WERI-Rb-1 (cell line): ENCODE measurements around the gene GATAD2B.

Source experiments
- DNase-seq: peaks from one replicate; pipeline ENCODE4 v3.0.0-alpha.2; 2020
- H3K27ac ChIP-seq: fragments of 250-450 bp; sonication (Bioruptor Pico); 2 replicates; pipeline ENCODE4 v1.5.1; 2020; ENCODE audit warnings: mild to moderate bottlenecking, moderate library complexity
- H3K27me3 ChIP-seq: fragments of 250-450 bp; sonication (Bioruptor Pico); 2 replicates; pipeline ENCODE4 v1.5.1; 2021; ENCODE audit warnings: mild to moderate bottlenecking, low read depth, moderate library complexity; ENCODE audit not compliant: insufficient read depth, severe bottlenecking
- H3K36me3 ChIP-seq: fragments of 250-450 bp; sonication (Bioruptor Pico); 2 replicates; pipeline ENCODE4 v1.5.1; 2020; ENCODE audit warnings: mild to moderate bottlenecking, moderate library complexity
- H3K4me3 ChIP-seq: 2 replicates; pipeline ENCODE4 v1.5.1; 2011; ENCODE audit warnings: low read depth, mild to moderate bottlenecking, control low read depth, low read length
- H3K9me3 ChIP-seq: fragments of 250-450 bp; sonication (Bioruptor Pico); 2 replicates; pipeline ENCODE4 v1.5.1; 2021; ENCODE audit warnings: mild to moderate bottlenecking, moderate library complexity; ENCODE audit not compliant: severe bottlenecking
- CTCF ChIP-seq: IDR thresholded peaks from 2 replicates; pipeline ENCODE4 v1.5.1; 2011; ENCODE audit warnings: low read depth, mild to moderate bottlenecking, control low read depth, inconsistent platforms, low read length

Gene GATAD2B

GRCh38 chr1:153804112-153804511, 118.7 kb downstream of the GATAD2B start:
- peaks cover 48% of the 10 kb centered on the region for H3K36me3 ChIP-seq
- TF ChIP-seq CTCF, result no peak
- no peak overlapping the region for H3K4me3 ChIP-seq
- no peak overlapping the region for H3K27ac ChIP-seq
- H3K9me3 ChIP-seq, result no peaks in the 10 kb centered on the region
- DNase-seq, result no peak
- H3K27me3 ChIP-seq, result no peaks in the 10 kb centered on the region

DNA sequence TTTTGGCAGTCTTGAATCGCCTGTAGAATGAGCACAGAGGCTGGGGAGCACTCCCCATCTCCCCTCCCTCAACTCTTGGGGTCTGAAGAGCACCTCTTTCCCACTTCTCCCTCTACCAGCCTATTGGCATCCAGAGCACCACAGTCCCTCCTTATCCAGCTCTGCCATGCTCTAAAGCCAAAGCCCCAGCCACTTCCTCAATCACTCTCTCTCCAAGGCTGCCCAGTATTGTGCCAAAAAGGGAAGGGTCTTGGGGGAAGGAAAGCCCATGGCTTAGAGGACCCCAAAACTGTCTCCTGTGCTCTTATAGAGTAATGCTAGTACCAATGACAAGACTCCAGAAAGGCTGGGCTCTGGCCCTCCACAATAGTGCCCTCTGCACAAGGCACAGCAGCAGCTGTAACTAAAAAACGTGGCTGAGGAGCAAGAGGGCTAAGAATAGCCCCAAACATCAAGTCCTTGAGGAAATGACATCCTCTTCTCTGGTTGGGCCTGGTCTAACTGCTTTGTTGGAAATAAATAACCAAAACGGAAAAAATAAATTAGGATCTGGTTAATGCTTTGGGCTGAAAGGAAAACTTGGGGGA, 119.2 kb downstream of the GATAD2B start:
- peaks cover 44% of the 10 kb centered on the region for H3K36me3 ChIP-seq
- no peak for TF ChIP-seq CTCF
- H3K27me3 ChIP-seq, result no peaks in the 10 kb centered on the region
- no peaks in the 10 kb centered on the region for H3K9me3 ChIP-seq
- H3K4me3 ChIP-seq, result no peak overlapping the region
- DNase-seq, result no peak
- no peak overlapping the region for H3K27ac ChIP-seq

DNA sequence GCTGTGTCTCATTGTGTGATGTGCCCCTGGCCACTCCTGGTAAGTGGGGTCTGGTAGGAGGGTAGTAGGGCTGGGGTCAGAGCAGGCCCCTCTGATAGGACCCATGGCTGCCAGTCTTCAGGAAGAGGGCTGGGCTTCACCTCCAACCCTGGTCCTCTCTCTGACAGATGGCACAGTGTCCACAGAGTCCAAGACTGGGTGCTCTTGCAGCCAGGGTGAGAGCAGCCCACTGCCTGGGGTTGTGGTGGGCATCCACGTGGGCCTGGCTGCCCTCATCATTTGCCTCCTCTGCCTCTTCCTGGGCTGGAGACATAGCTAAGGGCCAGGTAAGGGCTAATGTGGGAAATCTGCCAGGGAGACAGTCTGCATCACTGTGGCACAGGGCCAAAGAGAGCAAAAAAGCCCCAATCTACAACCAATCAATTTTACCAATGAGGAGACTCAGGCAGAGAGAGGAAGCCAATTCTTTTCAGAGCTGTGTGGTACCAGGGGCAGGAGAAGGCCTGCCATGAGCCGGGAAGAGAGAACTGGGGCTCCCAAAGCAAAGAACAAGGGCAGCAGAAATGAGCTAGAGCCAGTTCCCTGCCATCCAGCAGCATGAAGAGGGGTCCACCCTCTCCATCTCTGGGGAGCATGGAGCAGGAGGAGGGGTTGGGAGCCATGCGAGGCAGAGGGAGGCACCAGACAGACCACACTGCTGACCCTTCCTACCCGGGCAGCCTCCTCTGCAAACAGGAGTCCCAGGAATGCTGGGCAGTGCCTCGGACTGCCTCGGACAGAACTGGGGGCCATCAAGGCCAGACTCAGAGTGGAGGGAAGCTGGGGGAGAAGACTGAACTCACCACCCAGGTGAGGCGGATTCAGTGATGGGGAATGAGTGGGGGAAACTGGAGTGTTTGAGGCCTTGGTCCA, 120.7 kb downstream of the GATAD2B start:
- no peak overlapping the region for H3K27ac ChIP-seq
- H3K9me3 ChIP-seq, result no peaks in the 10 kb centered on the region
- H3K4me3 ChIP-seq, result no peak overlapping the region
- H3K27me3 ChIP-seq, result no peaks in the 10 kb centered on the region
- no peak for DNase-seq
- no peak for TF ChIP-seq CTCF
- peaks cover 29% of the 10 kb centered on the region for H3K36me3 ChIP-seq

DNA sequence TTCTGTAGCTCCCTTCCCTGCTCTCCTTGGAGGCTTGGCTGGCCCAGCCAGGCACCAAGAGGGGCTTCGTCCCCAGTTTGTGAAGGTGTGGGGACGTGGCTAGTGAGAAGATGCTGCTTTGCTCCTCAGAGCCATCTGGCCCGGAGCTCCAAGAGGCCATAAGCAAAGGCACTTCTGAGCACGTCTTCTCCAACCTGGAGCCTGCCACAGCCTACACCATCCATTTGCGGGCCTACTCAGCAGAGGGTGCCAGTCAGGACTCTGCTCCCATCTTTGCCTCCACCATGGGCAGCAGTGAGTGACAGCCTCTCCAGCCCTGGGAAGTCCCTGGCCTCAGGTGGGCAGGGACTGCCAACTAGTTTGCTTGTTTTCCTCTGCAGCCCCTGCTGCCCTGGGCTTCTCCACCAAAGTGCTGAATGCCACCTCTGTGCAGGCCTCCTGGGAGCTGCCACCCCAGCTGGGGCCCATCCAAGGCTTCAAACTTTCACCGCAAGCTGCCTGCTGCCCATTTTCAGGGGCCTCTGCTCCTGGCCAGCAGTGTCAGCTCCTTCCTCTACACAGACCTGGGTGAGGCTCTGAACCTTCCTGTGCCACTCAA, 121.6 kb downstream of the GATAD2B start:
- Histone ChIP-seq H3K36me3 (peaks cover 24% of the 10 kb centered on the region), H3K9me3 (no peaks in the 10 kb centered on the region), H3K4me3 (no peak overlapping the region), H3K27me3 (no peaks in the 10 kb centered on the region), H3K27ac (no peak overlapping the region)
- no peak for DNase-seq
- TF ChIP-seq CTCF, result no peak

DNA sequence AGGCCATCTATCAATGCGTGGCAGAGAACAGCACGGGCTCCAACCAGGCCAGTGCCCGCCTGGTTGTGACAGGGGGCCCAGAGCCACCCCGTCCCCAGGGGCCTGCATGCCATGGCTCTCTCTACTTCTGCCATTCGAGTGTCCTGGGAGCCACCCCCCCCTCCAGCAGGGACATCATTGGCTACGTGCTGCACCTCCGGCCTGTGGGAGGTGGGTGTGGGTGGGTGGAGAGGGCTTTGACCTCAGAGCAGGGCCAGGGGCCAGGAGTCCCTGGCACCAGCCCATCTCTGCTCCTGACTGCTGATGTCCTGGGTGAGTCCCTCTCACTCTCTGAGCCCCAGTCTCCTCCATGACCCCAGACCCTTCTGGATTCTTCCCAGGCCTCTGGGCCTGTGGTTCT, 122.3 kb downstream of the GATAD2B start:
- H3K27me3 ChIP-seq, result no peaks in the 10 kb centered on the region
- no peak overlapping the region for H3K4me3 ChIP-seq
- no peak for TF ChIP-seq CTCF
- no peak overlapping the region for H3K27ac ChIP-seq
- peaks cover 18% of the 10 kb centered on the region for H3K36me3 ChIP-seq
- H3K9me3 ChIP-seq, result no peaks in the 10 kb centered on the region
- DNase-seq, result no peak
